Adrenal gland (tissue), 12 donors: Measurements from ENCODE around the gene PBRM1. TPM values are rescaled to one million over a fixed set of nuclear protein-coding genes. Genes with fewer than 3 reads are reported as not detected.

ENCODE experiments used
- DNase-seq, 7 donors: peaks; one replicate each; pipeline ENCODE4 v3.0.0-alpha.2; 2019 to 2020
- H3K27ac ChIP-seq, 5 donors: fragments of 200-600 bp; sonication (generic) in 4 of 5; 1 replicate in 3 of 5; 2 replicates in 2 of 5; pipeline versions ENCODE4 v1.5.1 to v1.8.0; 2016 to 2020; ENCODE audit warnings: mild to moderate bottlenecking in 1 of 5
- H3K27me3 ChIP-seq: fragments of 200-600 bp; 2 replicates; pipeline ENCODE4 v1.8.0; 2021
- H3K36me3 ChIP-seq, 2 donors: fragments of 200-600 bp; replicated peaks in 1 of 2; 1 replicate in 1 of 2; 2 replicates in 1 of 2; pipeline versions ENCODE4 v1.5.1 to v1.8.0; 2018 to 2022
- H3K4me1 ChIP-seq, 2 donors: fragments of 200-600 bp; replicated peaks in 1 of 2; 1 replicate in 1 of 2; 2 replicates in 1 of 2; pipeline versions ENCODE4 v1.5.1 to v1.8.0; 2018 to 2021
- H3K4me3 ChIP-seq, 4 donors: fragments of 200-600 bp; sonication (generic) in 3 of 4; one replicate each; pipeline ENCODE4 v1.5.1; 2016 to 2018
- H3K9me3 ChIP-seq, 3 donors: fragments of 200-600 bp; sonication (generic) in 1 of 3; replicated peaks in 1 of 3; 1 replicate in 2 of 3; 2 replicates in 1 of 3; pipeline versions ENCODE4 v1.5.1 to v1.8.0; 2016 to 2021
- POLR2A ChIP-seq, 2 donors: fragments of 450-650 bp; IDR thresholded peaks; one replicate each; pipeline ENCODE4 v1.6.1; 2017; ENCODE audit warnings: antibody characterized with exemption in 2 of 2, mild to moderate bottlenecking in 2 of 2, moderate library complexity in 1 of 2
- WGBS, 4 donors: extraction: QIAGEN DNeasy Blood & Tissue Kit in 2 of 4; methylation state at CpG; one replicate each; pipeline versions ENCODE4 v1.1.5 to v1.1.7; 2013 to 2017; 5-methylcytosine and 5-hydroxymethylcytosine counted together
- intact Hi-C, 2 donors: fragments of 100-400 bp; cut with DNase I; formaldehyde crosslinking; loops; one replicate each; pipeline versions ENCODE4 v1.14.1 to v1.15.0; 2022 to 2023
- polyA plus RNA-seq, 3 donors: library from polyadenylated mRNA; stranded (reverse); fragments of 200-250 nt in 2 of 3; fragments of 350-450 nt in 1 of 3; fragmentation: Illumina TruSeq in 1 of 3; extraction: RNeasy Lipid Tissue Mini Kit (QIAGEN cat#74804) in 1 of 3; gene quantifications; one replicate each; pipeline ENCODE4 v1.2.3, GENCODE V29; 2013 to 2014
- total RNA-seq, 9 donors: library from RNA; depleted of rRNA in 4 of 9; stranded (reverse); fragments of >200 nt in 4 of 9; fragments of 120-200 nt in 1 of 9; fragmentation: NEBNext Ultra II Directional in 1 of 9; extraction: Animal tissue kit (Norgen Biotek cat#: 25700) in 1 of 9; gene quantifications; one replicate each; pipeline versions ENCODE4 v1.1.0 to v1.2.4, GENCODE V29; 2013 to 2023
- TF ChIP-seq, protein P1 (sequence below), 6 experiments: fragments of 450-650 bp in 4 of 6; fragments of 200-600 bp in 2 of 6; sonication (generic) in 1 of 6; IDR thresholded peaks; 1 replicate in 5 of 6; 2 replicates in 1 of 6; pipeline versions ENCODE4 v1.5.1 to v1.8.0; 2016 to 2021; ENCODE audit warnings: antibody characterized with exemption in 6 of 6, mild to moderate bottlenecking in 2 of 6, moderate library complexity in 1 of 6
- donor health status: healthy with polysubstance abuse.
- donor health status: Bipolar disorder and iron deficiency.
- donor health status: DM: yes; HTN: yes; CAD: no.
- donor health status: DM: no; HTN: no; CAD: no.
- donor health status: DM: no; HTN: no; CAD: no.
- donor health status: DM: yes; HTN: yes; CAD: no.

Gene PBRM1
- total and polyA plus RNA-seq, 12 donors, result 4.2 to 108 (median 47.5) TPM

- 90 to 97% (median 92%) methylated on average over 8 to 19 of the region's 19 CpGs for WGBS, 4 donors
- no peak overlapping the region for H3K27ac ChIP-seq
Observed at GRCh38 chr3:52516509-52517195, 169.1 kb downstream of the PBRM1 start.

DNA sequence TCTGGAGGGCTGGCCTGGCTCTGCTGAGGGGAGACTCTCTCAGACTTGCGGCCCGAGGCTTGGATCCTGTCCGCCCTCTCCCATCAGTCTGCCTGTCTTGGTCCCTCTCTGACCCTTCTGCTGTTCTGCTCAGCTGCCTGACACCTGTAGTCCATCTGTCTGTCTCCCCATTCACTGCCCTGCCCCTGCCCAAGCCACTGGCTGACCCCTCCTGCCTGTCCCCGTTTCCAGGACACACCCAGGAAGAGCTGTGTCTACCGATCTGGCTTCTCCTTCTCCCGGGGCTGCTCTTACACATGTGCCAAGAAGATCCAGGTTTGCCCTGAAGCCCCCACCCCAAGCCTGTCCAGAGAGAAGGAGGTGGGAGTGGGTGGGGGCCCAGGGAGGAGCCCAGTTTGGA lies 170.5 kb downstream of the PBRM1 start:
- no peak overlapping the region for H3K4me3 ChIP-seq
- H3K27ac ChIP-seq, result no peak overlapping the region
- H3K9me3 ChIP-seq, result no peaks in the 10 kb centered on the region
- TF ChIP-seq POLR2A (IDR thresholded peaks at IDR 0.05), result no peak
- TF ChIP-seq, protein P1, sequence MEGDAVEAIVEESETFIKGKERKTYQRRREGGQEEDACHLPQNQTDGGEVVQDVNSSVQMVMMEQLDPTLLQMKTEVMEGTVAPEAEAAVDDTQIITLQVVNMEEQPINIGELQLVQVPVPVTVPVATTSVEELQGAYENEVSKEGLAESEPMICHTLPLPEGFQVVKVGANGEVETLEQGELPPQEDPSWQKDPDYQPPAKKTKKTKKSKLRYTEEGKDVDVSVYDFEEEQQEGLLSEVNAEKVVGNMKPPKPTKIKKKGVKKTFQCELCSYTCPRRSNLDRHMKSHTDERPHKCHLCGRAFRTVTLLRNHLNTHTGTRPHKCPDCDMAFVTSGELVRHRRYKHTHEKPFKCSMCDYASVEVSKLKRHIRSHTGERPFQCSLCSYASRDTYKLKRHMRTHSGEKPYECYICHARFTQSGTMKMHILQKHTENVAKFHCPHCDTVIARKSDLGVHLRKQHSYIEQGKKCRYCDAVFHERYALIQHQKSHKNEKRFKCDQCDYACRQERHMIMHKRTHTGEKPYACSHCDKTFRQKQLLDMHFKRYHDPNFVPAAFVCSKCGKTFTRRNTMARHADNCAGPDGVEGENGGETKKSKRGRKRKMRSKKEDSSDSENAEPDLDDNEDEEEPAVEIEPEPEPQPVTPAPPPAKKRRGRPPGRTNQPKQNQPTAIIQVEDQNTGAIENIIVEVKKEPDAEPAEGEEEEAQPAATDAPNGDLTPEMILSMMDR (IDR thresholded peaks at IDR 0.05), result no peak
- WGBS, 4 donors, result 44 to 73% (median 68%) methylated on average over 3 to 6 of the region's 6 CpGs
- no peak for DNase-seq
- intact Hi-C loops, result no loop called here
- no peaks in the 10 kb centered on the region for H3K4me1 ChIP-seq
- no peaks in the 10 kb centered on the region for H3K27me3 ChIP-seq
- H3K36me3 ChIP-seq, result peaks cover 0 to 10% of the 10 kb centered on the region in 2 donors

More at GRCh38 chr3:52516509-52517195, 169.1 kb downstream of the PBRM1 start:
- Histone ChIP-seq H3K4me3 (no peak overlapping the region), H3K4me1 (no peaks in the 10 kb centered on the region), H3K27me3 (no peaks in the 10 kb centered on the region), H3K9me3 (no peaks in the 10 kb centered on the region), H3K36me3 (peaks cover 0 to 8% of the 10 kb centered on the region in 2 donors)
- intact Hi-C loops, result no loop called here
- TF ChIP-seq, protein P1 (IDR thresholded peaks at IDR 0.05), result no peak
- TF ChIP-seq POLR2A (IDR thresholded peaks at IDR 0.05), result no peak
- DNase-seq, result no peak

- no peaks in the 10 kb centered on the region for H3K27me3 ChIP-seq
- H3K4me1 ChIP-seq, result no peaks in the 10 kb centered on the region
- no peaks in the 10 kb centered on the region for H3K9me3 ChIP-seq
- 81 to 97% (median 86%) methylated on average over 4 to 11 of the region's 11 CpGs for WGBS, 4 donors
- no peak overlapping the region for H3K4me3 ChIP-seq
- H3K36me3 ChIP-seq, result peaks cover 0 to 10% of the 10 kb centered on the region in 2 donors
- H3K27ac ChIP-seq, result no peak overlapping the region
- TF ChIP-seq, protein P1 (IDR thresholded peaks at IDR 0.05), result no peak
- TF ChIP-seq POLR2A (IDR thresholded peaks at IDR 0.05), result no peak
- intact Hi-C loops, result no loop called here
- DNase-seq, result no peak
Observed at GRCh38 chr3:52514576-52514975, 171.1 kb downstream of the PBRM1 start.

DNA sequence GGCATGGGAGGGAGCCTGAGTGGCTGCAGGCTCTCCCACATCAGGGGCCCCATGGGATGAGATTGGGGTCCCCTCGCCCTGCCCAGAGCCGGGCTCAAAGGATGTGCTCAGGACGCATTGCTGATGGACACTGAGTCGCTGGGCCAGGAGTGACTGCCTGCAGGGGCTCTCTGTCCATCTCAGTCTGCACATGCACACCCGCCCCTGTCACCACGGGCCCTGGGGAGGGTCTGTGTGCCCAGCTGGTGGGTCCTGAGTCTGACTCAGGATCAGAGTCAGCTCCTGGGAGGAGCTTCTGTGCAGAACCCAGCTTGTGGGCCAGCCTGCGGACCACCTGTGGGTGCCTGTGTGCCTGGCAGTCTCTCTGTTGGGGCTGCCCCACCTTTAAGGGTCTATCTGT lies 172.4 kb downstream of the PBRM1 start:
- no peaks in the 10 kb centered on the region for H3K9me3 ChIP-seq
- no peak for DNase-seq
- intact Hi-C loops, result no loop called here
- H3K4me3 ChIP-seq, result no peak overlapping the region
- H3K36me3 ChIP-seq, result peaks cover 0 to 13% of the 10 kb centered on the region in 2 donors
- no peaks in the 10 kb centered on the region for H3K4me1 ChIP-seq
- H3K27me3 ChIP-seq, result no peaks in the 10 kb centered on the region
- TF ChIP-seq, protein P1 (IDR thresholded peaks at IDR 0.05), result no peak
- no peak for TF ChIP-seq POLR2A (IDR thresholded peaks at IDR 0.05)
- H3K27ac ChIP-seq, result no peak overlapping the region
- WGBS, 4 donors, result 90 to 100% (median 93%) methylated on average over 3 to 7 of the region's 7 CpGs
